HTERT RPE-1 (cell line): ENCODE measurements around the gene GRIN2A.

Source experiments
- in situ Hi-C: fragments of 300-500 bp; cut with MboI; formaldehyde crosslinking; loops from 4 replicates; pipeline ENCODE4 v1.14.3; 2020; ENCODE audit warnings: low sequenced_read_pairs

The GRIN2A gene

DNA sequence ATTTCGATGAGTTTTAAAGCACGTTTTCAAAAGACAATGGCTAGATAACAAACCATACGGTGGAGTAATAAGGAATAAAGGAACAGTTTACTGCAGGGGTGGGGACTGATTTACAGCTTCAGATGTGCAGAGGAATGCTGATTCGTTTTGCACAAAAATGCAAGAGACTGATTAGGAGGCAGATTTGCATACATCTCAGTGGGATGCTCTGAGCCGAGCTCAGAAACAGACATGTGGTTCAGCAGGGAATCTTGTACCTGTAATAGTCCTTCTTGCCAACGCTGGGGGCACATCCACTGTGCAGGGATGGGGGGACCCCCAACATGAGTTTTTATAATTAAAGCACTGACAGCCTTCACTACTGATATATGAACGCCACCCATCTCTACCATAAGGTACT lies 308.0 kb downstream of the GRIN2A start:
- in situ Hi-C loops = no loop called here

DNA sequence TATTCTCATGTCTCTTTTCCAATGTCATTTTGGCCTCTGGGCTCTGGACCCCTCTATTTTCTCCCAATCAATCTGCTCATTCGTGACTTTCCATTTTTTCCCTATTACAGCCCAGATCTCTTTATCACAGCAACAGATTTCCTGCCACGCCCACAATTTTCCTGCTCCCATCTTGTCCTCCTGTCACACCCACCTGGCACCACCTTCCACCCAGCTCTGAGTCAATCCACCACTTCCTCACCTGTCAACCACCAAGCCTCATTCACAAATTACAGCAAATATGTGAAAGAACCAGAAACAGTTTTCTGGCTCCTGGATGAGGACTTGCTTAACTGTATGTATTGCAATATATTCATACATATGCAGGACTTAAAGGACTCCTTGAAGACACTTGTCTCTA lies 311.3 kb downstream of the GRIN2A start:
- in situ Hi-C loops = no loop called here

DNA sequence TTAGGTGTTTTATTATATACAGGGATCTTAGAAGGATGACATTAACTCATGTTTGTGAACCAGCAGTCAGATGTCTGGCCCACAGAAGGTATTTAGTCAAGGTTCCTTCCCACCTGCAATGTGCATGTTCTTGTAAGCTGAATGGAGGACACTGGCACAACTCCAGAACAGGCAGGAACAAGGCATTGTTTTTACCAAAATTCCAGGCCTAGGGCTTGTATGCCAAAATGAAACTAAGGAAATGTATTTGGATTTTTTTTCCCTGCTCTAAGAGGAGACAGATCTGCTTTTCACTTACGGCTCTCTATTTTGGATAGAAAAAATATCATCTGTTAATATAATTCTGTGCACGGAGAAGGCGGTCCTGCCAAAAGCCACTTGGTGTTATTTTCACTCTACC lies 312.5 kb downstream of the GRIN2A start:
- in situ Hi-C loops = no loop called here

DNA sequence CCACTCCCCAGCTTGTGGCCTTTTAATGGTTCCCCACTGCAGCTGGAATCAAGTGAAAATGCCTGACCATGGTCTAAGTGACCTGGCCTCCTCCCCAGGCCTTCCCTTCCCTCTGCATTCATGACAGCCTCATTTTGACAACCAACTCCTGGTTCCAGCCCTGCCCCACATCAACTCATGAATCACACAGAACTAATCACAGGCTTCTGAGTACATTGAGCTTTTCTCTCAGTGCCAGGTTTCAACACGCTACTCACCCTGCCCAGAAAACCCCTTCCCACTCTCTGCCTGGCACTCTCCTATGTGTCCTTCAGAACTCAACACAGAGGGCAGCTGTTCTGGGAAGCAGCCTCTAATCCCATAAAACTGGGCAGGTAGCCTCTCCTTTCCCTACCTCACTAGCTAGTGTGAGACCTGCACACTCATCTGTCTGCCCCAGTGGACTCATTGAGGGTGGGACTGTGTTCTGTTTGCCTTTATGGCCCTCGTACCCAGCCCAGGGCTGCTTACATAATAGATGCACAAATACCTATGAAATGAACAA lies 313.6 kb downstream of the GRIN2A start:
- in situ Hi-C loops = no loop called here

DNA sequence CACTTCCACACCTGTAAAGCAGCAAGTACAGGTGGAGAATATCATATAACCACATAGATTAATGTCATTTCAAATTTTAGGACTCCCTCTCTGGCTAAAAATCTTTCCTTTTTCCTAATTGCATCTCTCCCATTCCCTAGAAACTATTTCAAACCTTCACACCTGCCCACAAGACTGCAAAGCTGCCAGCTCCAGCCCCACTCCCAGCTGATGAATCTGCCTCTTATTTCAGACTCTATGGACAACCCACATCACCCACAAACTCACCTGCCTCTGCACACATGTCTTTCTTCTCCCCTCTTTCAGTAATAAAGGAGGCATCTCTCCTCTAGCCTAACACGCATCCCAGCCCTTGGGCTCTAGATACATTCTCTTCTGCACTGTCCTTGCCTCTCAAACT lies 315.1 kb downstream of the GRIN2A start:
- in situ Hi-C loops = no loop called here

DNA sequence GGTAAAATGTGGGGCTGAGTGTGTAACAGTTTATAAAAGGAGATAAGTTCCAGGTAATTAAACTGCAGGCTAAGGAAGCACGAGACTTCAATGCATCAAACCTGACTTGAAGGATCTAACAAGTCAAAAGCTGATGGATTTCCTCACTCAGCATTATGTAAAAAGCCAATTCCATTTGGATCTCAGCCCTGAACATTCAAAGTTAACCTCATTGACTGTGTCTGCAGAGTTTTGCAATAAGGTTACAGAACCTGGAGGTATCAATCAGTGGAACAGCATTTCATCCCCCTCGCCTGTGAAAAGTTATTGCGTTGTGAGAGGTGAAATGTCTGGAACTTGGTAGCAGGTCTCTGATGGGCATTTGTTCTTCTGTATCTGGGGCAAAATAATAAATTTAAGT lies 317.8 kb downstream of the GRIN2A start:
- in situ Hi-C loops = no loop called here

DNA sequence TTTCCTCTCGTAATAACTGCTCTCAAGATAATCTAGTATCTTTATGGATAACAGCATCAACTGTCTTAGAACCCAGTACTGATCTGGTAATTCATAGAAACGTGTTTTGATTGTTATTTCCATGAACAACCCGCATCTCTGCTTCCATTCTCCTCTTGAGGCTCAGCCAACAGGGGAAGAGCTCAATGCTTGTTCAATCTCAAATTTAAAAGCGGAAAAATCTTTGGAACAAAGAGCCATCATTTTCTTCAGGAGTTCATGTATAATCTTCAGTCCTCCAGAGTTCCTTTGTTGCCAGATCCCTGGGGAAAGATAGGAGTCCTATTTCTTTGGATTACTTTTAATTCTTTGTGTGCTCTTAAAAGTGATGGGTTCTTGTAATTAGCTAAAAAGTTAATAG lies 319.9 kb downstream of the GRIN2A start:
- in situ Hi-C loops = no loop called here

DNA sequence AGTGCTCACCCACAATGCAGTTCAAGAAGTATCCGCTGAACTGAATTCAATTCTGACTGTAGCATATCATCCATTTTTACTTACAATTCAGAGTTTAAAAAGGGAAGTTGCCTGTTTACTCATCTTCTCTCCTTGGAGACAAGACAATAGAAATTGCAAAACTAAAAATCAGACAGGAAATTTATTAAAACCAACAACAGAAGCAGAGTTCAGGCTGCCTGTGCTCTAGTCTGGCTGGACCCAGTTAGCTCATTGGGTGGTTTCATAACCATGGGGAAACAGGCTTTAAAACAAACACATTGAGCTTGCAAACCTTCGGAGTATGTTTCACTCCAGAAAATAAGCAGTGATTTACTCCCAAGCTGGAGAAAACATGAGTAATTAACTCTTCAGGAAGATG lies 321.4 kb downstream of the GRIN2A start:
- in situ Hi-C loops = no loop called here

DNA sequence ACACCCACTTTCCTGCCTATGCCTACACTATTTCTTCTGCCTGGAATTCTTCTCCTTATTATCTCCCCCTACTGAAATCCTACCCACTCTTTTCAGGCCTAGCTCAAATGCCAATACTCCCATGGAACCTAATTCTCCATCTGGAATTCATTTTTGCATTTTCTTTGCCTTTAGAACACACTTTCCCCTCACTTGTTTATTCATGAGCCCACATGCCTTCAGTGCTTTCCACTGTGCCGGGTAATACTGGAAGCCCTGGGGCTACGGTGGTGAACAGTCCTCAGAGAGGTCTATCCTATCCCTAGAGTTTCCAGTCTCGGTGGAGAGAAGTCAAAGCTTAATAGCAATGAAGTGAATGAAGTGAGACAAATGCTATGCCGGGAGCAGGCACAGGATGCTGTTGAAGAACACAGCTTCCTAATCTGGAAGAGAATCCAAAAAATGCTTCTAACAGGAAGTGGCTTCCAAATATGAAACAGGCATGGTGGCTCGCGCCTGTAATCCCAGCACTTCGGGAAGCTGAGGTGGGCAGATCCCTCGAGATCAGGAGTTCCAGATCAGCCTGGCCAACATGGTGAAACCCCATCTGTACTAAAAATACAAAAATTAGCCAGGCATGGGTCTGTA lies 322.4 kb downstream of the GRIN2A start:
- in situ Hi-C loops = no loop called here

DNA sequence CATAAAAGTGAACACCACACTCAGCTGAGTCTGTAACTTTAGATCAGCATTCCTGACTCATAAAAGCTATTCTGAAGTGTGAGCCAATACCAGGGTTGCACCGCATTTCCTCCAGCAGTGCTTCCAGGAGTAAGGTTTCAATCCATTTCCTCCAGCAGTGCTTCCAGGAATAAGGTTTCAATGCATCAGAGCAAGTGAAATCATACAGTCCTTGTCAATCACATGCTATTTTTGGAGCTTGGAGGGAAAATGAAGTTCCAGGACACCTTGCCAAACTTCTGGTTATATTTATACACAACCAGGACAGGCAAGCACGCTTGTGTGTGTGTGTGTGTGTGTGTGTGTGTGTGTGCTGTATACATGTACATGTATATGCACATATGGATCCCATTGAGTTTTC lies 327.6 kb downstream of the GRIN2A start:
- in situ Hi-C loops = no loop called here

DNA sequence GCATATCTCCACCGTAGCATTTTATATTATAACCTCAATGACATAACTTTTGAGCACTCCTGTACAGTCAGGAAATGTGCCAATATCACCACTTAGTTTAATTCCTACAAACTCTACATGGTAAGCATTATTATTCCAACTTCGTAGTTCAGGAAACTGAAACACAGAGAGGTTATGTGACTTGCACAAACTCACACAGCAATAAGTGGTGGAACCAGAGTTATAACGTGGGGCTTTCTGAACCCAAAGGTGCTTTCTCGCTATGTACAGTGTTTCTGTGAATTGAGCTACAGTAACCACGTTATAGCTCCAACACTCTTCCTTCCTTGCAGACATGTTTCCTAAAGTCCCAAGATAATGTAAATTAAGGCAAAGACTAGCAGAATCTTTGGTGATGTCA lies 330.2 kb downstream of the GRIN2A start:
- in situ Hi-C loops = no loop called here

DNA sequence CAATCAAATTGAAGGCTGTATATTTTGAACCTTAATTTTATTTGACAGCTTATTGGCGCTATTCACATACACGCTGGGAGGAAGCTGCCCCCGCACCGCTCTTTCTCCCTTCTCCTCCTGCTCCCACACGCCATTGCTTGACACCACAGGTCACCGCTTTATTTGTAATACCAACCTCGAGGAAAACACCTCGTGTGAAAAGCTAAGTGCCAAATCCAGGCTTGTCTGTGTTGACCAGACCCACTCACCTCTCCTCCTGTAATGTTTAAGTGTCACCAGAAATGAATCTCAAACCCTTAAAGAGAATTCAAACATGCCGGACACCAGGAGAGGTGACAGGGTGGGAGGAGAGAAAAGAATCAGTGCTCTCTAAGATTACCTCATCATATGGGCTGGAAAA lies 331.4 kb downstream of the GRIN2A start:
- in situ Hi-C loops = no loop called here

DNA sequence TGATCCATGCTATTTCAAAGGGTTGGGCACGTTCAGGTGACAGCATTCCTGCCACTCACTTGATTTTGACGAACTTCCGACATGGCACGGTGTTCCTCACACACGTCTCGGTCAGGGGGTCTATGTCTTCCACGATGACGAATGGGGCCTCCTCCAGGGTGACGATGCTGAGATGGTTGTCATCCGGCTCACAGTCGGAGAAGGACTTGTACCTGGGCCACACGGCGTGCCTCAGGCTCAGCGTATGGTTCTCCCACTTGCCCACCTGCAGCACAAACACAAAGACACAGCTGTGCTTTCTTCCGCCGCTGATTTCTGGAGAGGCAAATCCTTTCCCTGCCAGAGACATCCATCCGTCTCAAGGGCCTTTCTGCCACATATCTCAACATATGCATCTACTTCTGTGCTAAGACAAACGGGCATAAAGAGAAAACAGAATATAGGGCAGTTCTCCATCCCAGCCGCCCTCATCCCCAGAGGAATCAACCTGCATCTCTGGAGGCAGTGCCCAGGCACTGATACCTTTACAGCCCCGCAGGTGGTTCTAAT lies 332.5 kb downstream of the GRIN2A start:
- in situ Hi-C loops = no loop called here

DNA sequence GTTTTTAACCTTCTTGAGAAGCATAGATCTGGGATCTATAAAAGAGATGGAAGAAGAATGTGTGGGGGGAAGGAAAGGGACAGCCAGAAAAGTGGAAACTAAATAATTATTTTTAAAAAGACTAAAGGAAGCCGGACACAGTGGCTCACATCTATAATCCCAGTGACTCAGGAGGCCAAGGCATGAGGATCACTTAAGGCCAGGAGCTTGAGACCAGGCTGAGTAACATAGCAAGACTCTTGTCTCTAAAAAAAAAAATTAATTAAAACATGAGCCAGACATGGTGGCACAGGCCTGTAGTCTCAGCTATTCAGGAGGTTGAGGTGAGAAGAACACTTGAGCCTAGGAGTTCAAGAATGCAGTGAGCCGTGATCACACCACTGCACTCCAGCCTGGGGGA lies 335.1 kb downstream of the GRIN2A start:
- in situ Hi-C loops = no loop called here

DNA sequence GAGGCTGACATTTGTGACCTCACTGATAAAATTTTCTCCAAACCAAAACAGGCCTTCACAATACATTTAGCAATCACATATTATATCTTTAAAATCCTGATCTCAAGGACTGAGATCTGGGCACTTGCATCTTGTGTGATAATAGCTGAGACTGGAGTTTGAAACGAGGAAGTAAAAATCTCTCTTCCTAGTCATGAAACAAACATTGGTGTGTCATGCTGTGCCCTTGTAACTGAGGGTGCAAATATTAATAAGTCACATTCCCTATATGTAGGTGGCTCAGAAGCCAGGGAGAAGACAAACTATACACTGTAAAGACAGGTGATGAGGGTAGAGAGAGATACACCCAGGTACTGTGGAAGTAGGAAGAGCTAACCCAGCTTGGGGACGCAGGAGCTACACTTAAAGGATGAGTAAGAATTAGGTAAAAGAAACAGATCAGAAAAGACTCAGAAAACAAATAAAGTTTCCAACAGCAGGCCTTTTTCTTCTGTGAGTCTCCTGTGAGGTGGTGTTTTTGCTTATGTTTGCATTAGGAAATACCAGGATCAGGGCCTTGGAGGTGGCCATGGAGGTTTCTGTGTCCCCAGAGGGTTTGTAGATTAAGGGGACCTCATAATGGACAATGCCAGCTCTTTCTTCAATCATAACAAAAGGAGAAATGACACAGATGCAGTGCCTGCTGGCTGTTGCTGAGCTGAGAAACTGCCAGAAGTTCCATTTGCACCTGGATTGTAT lies 335.7 kb downstream of the GRIN2A start:
- in situ Hi-C loops = no loop called here

DNA sequence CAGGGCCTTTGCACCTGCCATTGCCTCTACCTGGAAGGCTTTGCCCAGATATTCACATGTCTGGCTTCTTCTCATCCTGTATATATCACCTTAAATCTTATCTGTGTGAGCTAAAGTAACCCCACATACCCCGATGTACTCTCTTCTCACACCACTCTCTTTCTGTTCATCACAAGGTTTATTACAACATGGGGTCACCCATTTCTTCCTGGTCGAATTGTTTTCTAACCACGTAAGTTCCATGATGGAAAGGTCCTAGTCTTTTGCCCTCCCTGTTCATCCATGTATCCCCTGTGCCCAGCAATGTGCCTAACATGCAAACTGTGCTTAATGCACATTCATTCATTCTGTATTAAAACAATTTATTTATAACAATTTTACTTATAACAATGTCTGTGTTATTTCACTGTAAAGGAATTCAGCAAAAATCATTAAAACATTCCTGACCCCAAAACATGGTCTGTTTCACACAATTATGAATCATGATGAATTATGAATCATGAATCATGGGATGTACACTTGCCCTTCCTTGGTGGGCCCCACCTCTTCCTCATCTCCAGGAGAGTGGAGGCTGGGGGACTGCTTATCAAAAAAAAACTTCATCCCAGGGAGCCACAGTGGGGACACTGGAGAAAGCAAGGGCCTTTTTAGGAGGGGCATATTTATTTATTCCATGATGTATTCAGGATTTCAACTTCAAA lies 336.4 kb downstream of the GRIN2A start:
- in situ Hi-C loops = no loop called here

DNA sequence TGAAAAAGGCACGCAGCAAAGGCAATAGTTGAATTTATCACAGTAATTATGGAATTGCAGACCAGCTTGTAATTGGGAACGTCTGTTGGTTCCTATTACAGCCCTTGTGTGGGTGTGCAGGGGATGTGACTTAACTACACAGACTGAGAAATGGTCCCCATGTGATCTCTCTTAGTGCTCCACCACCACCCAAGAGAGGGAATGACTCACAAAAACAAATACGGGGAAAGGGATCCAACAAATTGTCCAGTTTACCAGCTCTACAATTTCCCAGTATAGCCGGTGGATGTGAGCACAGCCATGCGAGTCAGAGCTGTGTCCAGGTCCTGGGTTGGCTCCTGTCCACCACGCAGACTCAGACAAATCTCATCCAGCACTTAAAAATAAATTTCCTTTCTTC lies 337.9 kb downstream of the GRIN2A start:
- in situ Hi-C loops = no loop called here

DNA sequence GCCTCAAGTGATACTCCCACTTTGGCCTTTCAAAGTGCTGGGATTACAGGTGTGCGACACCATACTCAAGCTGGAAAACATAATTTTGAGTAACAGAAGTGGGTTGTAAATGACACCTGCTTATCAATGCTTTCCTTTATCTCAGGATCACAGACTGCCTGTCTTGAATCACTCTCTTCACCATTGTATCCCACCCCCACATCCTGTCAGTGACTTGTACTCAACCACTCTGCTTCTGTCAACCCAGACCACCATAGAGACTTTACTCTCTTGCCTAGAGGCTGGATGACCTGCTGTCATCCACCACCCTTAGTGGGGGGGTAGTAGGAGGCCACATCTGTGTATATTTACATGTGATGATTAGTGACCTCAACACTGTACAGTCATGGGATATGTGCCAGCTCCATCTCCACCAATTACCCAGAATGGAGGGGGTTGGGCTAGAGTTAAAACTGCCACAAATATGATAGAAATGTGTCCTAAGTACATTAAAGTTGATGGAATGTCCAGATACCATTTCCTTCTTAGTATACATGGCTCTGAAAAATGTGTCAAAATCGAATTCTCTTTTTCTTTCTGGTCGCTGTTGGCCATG lies 338.7 kb downstream of the GRIN2A start:
- in situ Hi-C loops = no loop called here

DNA sequence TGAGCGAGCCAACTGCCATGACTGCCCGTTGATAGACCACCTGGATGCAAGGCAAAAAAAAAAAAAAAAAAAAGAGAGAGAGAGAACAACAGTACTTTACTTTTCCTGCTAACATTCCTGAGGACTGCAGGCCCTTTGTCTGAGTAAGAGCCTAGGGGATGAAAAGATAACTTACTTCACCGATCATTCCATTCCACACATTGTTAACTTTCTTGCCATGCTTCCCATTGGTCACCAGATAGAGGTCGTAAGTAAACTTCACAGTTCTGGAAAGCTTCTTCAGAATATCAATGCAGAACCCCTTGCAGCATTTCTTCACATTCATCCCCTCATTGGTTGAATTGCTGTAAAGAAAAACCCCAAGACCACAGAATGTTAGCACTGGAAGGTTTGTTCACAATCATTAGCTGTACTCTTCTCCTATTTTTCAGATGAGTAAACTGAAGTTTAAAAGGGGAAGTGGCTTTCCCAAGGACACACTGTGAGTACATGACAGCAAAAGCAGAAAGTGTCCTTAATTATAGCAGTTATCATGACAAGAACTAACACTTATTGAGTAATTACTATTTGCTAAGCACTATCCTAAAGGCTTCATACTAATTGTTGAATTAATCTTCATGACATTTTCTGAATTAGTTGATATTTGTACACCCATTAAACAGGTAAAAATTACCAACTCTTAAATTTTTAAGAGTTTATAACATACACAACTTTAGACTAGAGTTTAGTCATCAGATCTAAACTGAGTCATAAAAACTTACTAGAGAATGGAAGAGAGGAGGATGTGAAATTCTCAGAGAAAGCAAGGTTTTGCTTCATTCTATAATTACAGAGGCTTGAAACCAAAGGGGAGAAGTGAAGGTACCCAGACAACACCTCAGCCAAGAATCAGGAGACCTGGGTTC lies 341.2 kb downstream of the GRIN2A start:
- in situ Hi-C loops = no loop called here

DNA sequence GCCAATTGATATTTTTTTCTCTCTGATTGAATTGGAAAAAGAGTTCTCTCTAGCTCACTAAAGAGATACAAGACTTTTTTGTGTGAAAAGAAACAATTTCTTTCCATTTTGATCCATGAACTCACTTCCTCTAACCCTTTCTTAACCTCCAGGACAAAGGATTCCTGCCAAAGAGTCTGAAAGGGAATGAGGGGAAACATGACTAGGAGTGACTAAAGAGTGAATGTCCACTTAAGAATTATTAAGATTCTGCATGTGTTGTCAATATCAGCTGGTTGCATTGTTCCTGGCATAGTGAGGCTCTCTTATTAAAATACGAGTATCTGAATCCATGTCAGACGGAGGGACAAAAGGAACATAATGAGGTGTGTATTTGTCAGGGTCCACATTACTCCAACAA lies 344.7 kb downstream of the GRIN2A start:
- in situ Hi-C loops = no loop called here
